K562 (cell line): Measurements from ENCODE around the gene GLI1. TPM values are rescaled to one million over a fixed set of nuclear protein-coding genes. Genes with fewer than 3 reads are reported as not detected.

Experiments
- BRCA1 ChIP-seq, 2 experiments: fragments of 450-650 bp in 1 of 2; sonication (generic) in 1 of 2; formaldehyde crosslinking in 1 of 2; IDR thresholded peaks; 2 replicates each; pipeline versions ENCODE4 v1.5.0 to v1.6.1; 2017 to 2020; ENCODE audit warnings: mild to moderate bottlenecking in 1 of 2, missing genetic modification reagents in 1 of 2
- CC2D1A ChIP-seq: fragments of 450-650 bp; IDR thresholded peaks from 2 replicates; pipeline ENCODE4 v1.6.1; 2017; ENCODE audit warnings: mild to moderate bottlenecking
- ETV1 ChIP-seq: fragments of 450-650 bp; conservative IDR thresholded peaks from 2 replicates; pipeline ENCODE4 v1.6.1; 2016; ENCODE audit warnings: missing genetic modification characterization, control low read depth, low read depth, missing compliant biosample characterization
- HDAC8 ChIP-seq: fragments of 450-650 bp; IDR thresholded peaks from 2 replicates; pipeline ENCODE4 v1.6.1; 2016; ENCODE audit warnings: mild to moderate bottlenecking, missing genetic modification characterization, moderate library complexity, missing compliant biosample characterization
- HMG20A ChIP-seq: fragments of 450-650 bp; formaldehyde crosslinking; conservative IDR thresholded peaks from 2 replicates; pipeline ENCODE4 v1.4.0; 2020; ENCODE audit warnings: mild to moderate bottlenecking, mixed read lengths
- KDM4B ChIP-seq, 2 experiments: fragments of 450-650 bp in 1 of 2; sonication (generic) in 1 of 2; IDR thresholded peaks; 2 replicates each; pipeline ENCODE4 v1.6.1; 2016 to 2017; ENCODE audit warnings: borderline replicate concordance in 2 of 2, antibody characterized with exemption in 1 of 2, low read depth in 1 of 2, mild to moderate bottlenecking in 1 of 2
- LCOR ChIP-seq: sonication (generic); formaldehyde crosslinking; IDR thresholded peaks from 2 replicates; pipeline ENCODE4 v1.8.0; 2022; ENCODE audit warnings: mild to moderate bottlenecking, missing genetic modification reagents
- MYNN ChIP-seq, 2 experiments: sonication (generic); formaldehyde crosslinking in 1 of 2; IDR thresholded peaks; 2 replicates each; pipeline versions ENCODE4 v1.5.0 to v1.6.1; 2016 to 2020; ENCODE audit warnings: antibody characterized with exemption in 1 of 2, missing genetic modification reagents in 1 of 2
- PCBP2 ChIP-seq: fragments of 200-400 bp; formaldehyde crosslinking; IDR thresholded peaks from 2 replicates; pipeline ENCODE4 v1.6.1; 2018; ENCODE audit warnings: low read length, low read depth, mild to moderate bottlenecking, moderate library complexity; ENCODE audit not compliant: poor library complexity, severe bottlenecking
- POLR3G ChIP-seq: IDR thresholded peaks from 2 replicates; pipeline ENCODE4 v1.6.1; 2011; ENCODE audit not compliant: insufficient read length, insufficient replicate concordance; ENCODE audit errors: extremely low read depth
- RCOR1 ChIP-seq, 2 experiments: IDR thresholded peaks; 2 replicates each; pipeline ENCODE4 v1.6.1; 2012; ENCODE audit warnings: low read depth in 2 of 2, low read length in 2 of 2, borderline replicate concordance in 1 of 2, improper control_type of control experiment in 1 of 2
- TAF1 ChIP-seq: IDR thresholded peaks from 2 replicates; pipeline ENCODE4 v1.6.1; 2011; ENCODE audit warnings: mild to moderate bottlenecking, low read length, moderate library complexity; ENCODE audit not compliant: insufficient read depth, control insufficient read depth, severe bottlenecking; ENCODE audit errors: extremely low read depth
- TARDBP ChIP-seq: fragments of 450-650 bp; IDR thresholded peaks from 2 replicates; pipeline ENCODE4 v1.6.1; 2016
- TCF7 ChIP-seq: sonication (generic); IDR thresholded peaks from 2 replicates; pipeline ENCODE4 v1.6.1; 2016; ENCODE audit warnings: antibody characterized with exemption, borderline replicate concordance
- polyA plus RNA-seq, 8 experiments: library from polyadenylated mRNA; depleted of rRNA in 4 of 8; stranded (reverse) in 5 of 8; unstranded in 3 of 8; fragments of >200 nt; fragmentation: Nextera tagmentation in 2 of 8; fragmentation: Illumina TruSeq in 1 of 8; extraction: Ambion mirVana in 2 of 8; extraction: Trizol in 1 of 8; gene quantifications; 2 replicates each; pipeline versions ENCODE4 v1.2.1 to v1.2.3, GENCODE V29; 2011 to 2014; ENCODE audit warnings: inconsistent platforms in 1 of 8, missing spikeins in 1 of 8
- total RNA-seq, 7 experiments: library from RNA; depleted of rRNA in 6 of 7; stranded (reverse); fragments of >200 nt in 6 of 7; fragmentation: Illumina TruSeq in 2 of 7; extraction: Trizol in 2 of 7; gene quantifications; 2 replicates each; pipeline versions ENCODE4 v1.2.1 to v1.2.3, GENCODE V29; 2011 to 2021; ENCODE audit warnings: low replicate concordance in 1 of 7
- TF ChIP-seq, protein P1 (sequence below), 2 experiments: IDR thresholded peaks; 2 replicates each; pipeline ENCODE4 v1.6.1; 2011; ENCODE audit warnings: borderline replicate concordance in 1 of 2, control low read depth in 1 of 2, low read depth in 1 of 2, low read length in 1 of 2, mild to moderate bottlenecking in 1 of 2, mixed read lengths in 1 of 2, moderate library complexity in 1 of 2; ENCODE audit not compliant: insufficient read depth in 1 of 2, insufficient read length in 1 of 2, poor library complexity in 1 of 2, severe bottlenecking in 1 of 2; ENCODE audit errors: extremely low read depth in 1 of 2
- TF ChIP-seq, protein P2 (sequence below): fragments of 250-450 bp; sonication (Bioruptor Pico); IDR thresholded peaks from 2 replicates; pipeline ENCODE4 v1.8.0; 2021; ENCODE audit warnings: moderate library complexity, mild to moderate bottlenecking, inconsistent platforms
- TF ChIP-seq, protein P3 (sequence below): fragments of 450-650 bp; IDR thresholded peaks from 2 replicates; pipeline ENCODE4 v1.6.1; 2017; ENCODE audit warnings: antibody characterized with exemption
- TF ChIP-seq, protein P4 (sequence below), 3 experiments: fragments of 200-800 bp in 1 of 3; sonication (Bioruptor generic) in 1 of 3; sonication (generic) in 1 of 3; formaldehyde crosslinking in 1 of 3; IDR thresholded peaks; 2 replicates each; pipeline versions ENCODE4 v1.6.1 to v1.8.0; 2016 to 2022; ENCODE audit warnings: mild to moderate bottlenecking in 2 of 3, missing compliant biosample characterization in 2 of 3, missing genetic modification characterization in 2 of 3, missing genetic modification reagents in 1 of 3

Gene GLI1
- total and polyA plus RNA-seq, 9 of the 15 experiments (the other 6 are each of a cell fraction or from before 2014, with no cell fraction given), result 0.24 to 3.7 (median 0.61) TPM

DNA sequence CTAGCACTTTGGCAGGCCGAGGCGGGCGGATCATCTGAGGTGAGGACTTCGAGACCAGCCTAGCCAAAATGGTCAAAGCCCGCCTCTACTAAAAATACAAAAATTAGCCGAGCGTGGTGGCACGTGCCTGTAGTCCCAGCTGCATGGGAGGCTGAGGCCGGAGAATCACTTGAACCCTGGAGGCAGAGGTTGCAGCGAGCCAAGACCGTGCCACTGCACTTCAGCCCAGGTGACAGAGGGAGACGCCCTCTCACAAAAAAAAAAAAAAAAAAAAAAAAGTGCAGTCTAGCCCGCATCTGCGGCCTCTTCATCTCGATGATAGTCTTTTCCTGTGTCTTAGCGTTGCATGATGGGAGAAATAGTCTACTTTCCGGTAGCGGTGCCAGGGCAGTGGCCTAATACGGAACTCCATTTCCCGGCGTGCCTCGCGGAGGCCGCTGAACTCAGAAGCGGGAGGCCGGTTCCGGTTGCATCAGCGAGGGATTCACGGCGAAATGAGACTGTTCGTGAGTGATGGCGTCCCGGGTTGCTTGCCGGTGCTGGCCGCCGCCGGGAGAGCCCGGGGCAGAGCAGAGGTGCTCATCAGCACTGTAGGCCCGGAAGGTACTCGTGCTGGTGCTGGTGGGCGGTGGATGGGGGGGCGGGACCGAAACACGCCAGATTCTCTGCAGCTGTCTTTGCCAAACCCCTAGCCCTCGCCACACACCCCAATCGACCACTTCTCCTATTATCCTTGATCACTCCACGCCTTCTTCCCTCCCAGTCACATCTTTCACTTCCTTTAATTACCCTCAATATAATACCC, 28.2 kb downstream of the GLI1 start, which contains the start of gene MARS1 (continued):
- TF ChIP-seq, protein P1, sequence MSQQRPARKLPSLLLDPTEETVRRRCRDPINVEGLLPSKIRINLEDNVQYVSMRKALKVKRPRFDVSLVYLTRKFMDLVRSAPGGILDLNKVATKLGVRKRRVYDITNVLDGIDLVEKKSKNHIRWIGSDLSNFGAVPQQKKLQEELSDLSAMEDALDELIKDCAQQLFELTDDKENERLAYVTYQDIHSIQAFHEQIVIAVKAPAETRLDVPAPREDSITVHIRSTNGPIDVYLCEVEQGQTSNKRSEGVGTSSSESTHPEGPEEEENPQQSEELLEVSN (IDR thresholded peaks at IDR 0.05; ENCODE audit: borderline replicate concordance in 1 of 2, extremely low read depth in 1 of 2, insufficient read depth in 1 of 2, insufficient read length in 1 of 2, low read depth in 1 of 2, low read length in 1 of 2, poor library complexity in 1 of 2, severe bottlenecking in 1 of 2), result peak in 1 of 2 experiments; percentile 11
- TF ChIP-seq POLR3G (no peak), HMG20A (no peak), TCF7 (no peak), BRCA1 (IDR thresholded peaks at IDR 0.05) (no peak), BRCA1 (CRISPR knock-in tag; IDR thresholded peaks at IDR 0.05) (no peak), ETV1 (tag) (peak; percentile 78), KDM4B (IDR thresholded peaks at IDR 0.05; ENCODE audit: borderline replicate concordance in 2 of 2, low read depth in 1 of 2) (peak in 1 of 2 experiments; percentile 78; a peak in 1 of 4 replicates), LCOR (CRISPR knock-in tag) (no peak; the same call in 1 of the 2 replicates), MYNN (IDR thresholded peaks at IDR 0.05) (no peak), MYNN (CRISPR knock-in tag; IDR thresholded peaks at IDR 0.05) (no peak), TARDBP (no peak), CC2D1A (peak; percentile 63; the same call in 1 of the 2 replicates), HDAC8 (tag) (no peak), TAF1 (peak; percentile 72), PCBP2 (no peak), RCOR1 (IDR thresholded peaks at IDR 0.05; ENCODE audit: borderline replicate concordance in 1 of 2, low read depth in 2 of 2, low read length in 2 of 2) (0 out of 4 replicates have a peak, but pooled peaks of 1 of the 2 experiments have one; percentile 16)
- TF ChIP-seq, protein P2, sequence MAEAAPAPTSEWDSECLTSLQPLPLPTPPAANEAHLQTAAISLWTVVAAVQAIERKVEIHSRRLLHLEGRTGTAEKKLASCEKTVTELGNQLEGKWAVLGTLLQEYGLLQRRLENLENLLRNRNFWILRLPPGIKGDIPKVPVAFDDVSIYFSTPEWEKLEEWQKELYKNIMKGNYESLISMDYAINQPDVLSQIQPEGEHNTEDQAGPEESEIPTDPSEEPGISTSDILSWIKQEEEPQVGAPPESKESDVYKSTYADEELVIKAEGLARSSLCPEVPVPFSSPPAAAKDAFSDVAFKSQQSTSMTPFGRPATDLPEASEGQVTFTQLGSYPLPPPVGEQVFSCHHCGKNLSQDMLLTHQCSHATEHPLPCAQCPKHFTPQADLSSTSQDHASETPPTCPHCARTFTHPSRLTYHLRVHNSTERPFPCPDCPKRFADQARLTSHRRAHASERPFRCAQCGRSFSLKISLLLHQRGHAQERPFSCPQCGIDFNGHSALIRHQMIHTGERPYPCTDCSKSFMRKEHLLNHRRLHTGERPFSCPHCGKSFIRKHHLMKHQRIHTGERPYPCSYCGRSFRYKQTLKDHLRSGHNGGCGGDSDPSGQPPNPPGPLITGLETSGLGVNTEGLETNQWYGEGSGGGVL (CRISPR knock-in tag), result no peak
- TF ChIP-seq, protein P3, sequence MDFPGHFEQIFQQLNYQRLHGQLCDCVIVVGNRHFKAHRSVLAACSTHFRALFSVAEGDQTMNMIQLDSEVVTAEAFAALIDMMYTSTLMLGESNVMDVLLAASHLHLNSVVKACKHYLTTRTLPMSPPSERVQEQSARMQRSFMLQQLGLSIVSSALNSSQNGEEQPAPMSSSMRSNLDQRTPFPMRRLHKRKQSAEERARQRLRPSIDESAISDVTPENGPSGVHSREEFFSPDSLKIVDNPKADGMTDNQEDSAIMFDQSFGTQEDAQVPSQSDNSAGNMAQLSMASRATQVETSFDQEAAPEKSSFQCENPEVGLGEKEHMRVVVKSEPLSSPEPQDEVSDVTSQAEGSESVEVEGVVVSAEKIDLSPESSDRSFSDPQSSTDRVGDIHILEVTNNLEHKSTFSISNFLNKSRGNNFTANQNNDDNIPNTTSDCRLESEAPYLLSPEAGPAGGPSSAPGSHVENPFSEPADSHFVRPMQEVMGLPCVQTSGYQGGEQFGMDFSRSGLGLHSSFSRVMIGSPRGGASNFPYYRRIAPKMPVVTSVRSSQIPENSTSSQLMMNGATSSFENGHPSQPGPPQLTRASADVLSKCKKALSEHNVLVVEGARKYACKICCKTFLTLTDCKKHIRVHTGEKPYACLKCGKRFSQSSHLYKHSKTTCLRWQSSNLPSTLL, result no peak
- TF ChIP-seq, protein P4, sequence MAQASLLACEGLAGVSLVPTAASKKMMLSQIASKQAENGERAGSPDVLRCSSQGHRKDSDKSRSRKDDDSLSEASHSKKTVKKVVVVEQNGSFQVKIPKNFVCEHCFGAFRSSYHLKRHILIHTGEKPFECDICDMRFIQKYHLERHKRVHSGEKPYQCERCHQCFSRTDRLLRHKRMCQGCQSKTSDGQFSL (CRISPR knock-in tag; IDR thresholded peaks at IDR 0.05), result peak; percentile 79
- TF ChIP-seq, protein P4 (tag; IDR thresholded peaks at IDR 0.05), result no peak
